Stimulated activated CD4-positive, alpha-beta T cell treated with anti-CD3 and anti-CD28 coated beads, Interleukin-15, amount 100 ng/mL, for 48 hours (primary cell): Measurements from ENCODE around the gene PARP9.
A peak's percentile ranks its signal among the peaks of the same experiment; 100 is the strongest.
"Not testable (repeated sequence)": the region's sequence is repeated elsewhere in the genome, so short reads cannot be mapped to it uniquely, and the experiment has no call there.

ENCODE experiments used
- DNase-seq, 2 donors: peaks; one replicate each; pipeline ENCODE4 v3.0.0-alpha.2; 2020; ENCODE audit warnings: low read depth in 2 of 2

Gene PARP9

GRCh38 chr3:122576174-122576940 is 12.3 kb upstream of the PARP9 start:
- peak; percentile 25 to 38 for DNase-seq

GRCh38 chr3:122572940-122573412 is 8.9 kb upstream of the PARP9 start:
- peak; percentile 6 to 10 for DNase-seq

- no peak for DNase-seq
These were observed 4.7 kb upstream of the PARP9 start for GRCh38 chr3:122568755-122569154.

- DNase-seq: not testable (repeated sequence)
These were observed 4.0 kb upstream of the PARP9 start for GRCh38 chr3:122568131-122568530.

GRCh38 chr3:122563717-122564025 is 429 bp downstream of the PARP9 start:
- peak in 1 of 2 donors; percentile 11 for DNase-seq

GRCh38 chr3:122562923-122563716 is 980 bp downstream of the PARP9 start:
- DNase-seq: no peak

GRCh38 chr3:122560680-122561079 is 3.4 kb downstream of the PARP9 start:
- peak; percentile 11 to 58 for DNase-seq

- DNase-seq: no peak
These were observed 4.2 kb downstream of the PARP9 start for GRCh38 chr3:122559906-122560305.

- no peak for DNase-seq
These were observed 5.5 kb downstream of the PARP9 start for GRCh38 chr3:122558605-122559004.

GRCh38 chr3:122557356-122557755 is 6.7 kb downstream of the PARP9 start:
- DNase-seq: no peak

- no peak for DNase-seq
These were observed 8.6 kb downstream of the PARP9 start for GRCh38 chr3:122555275-122556071.

- no peak for DNase-seq
These were observed 10.9 kb downstream of the PARP9 start for GRCh38 chr3:122553171-122553570.

GRCh38 chr3:122548619-122549018 is 15.5 kb downstream of the PARP9 start:
- no peak for DNase-seq

- DNase-seq: no peak
These were observed 16.0 kb downstream of the PARP9 start for GRCh38 chr3:122548076-122548475.

- no peak for DNase-seq
These were observed 17.9 kb downstream of the PARP9 start for GRCh38 chr3:122546151-122546550.

- no peak for DNase-seq
These were observed 25.1 kb downstream of the PARP9 start for GRCh38 chr3:122538956-122539490.

- no peak for DNase-seq
These were observed 27.5 kb downstream of the PARP9 start for GRCh38 chr3:122536632-122537001.

- DNase-seq: no peak
These were observed 28.0 kb downstream of the PARP9 start for GRCh38 chr3:122535964-122536631.

GRCh38 chr3:122533931-122534334 is 30.2 kb downstream of the PARP9 start:
- DNase-seq: peak; percentile 21 to 33

- no peak for DNase-seq
These were observed 30.6 kb downstream of the PARP9 start for GRCh38 chr3:122533480-122533879.

- no peak for DNase-seq
These were observed 33.9 kb downstream of the PARP9 start for GRCh38 chr3:122530164-122530563.
